CD14-positive monocyte (primary cell): ENCODE measurements around the gene ALPI. TPM values are rescaled to one million over a fixed set of nuclear protein-coding genes. Genes with fewer than 3 reads are reported as not detected.

Source experiments
- DNase-seq, 3 donors: peaks; one replicate each; pipeline ENCODE4 v3.0.0-alpha.2; 2011 to 2022
- H2AFZ ChIP-seq: 2 replicates; pipeline ENCODE4 v1.6.0; 2012; ENCODE audit warnings: mild to moderate bottlenecking, low read depth, low read length, inconsistent platforms; ENCODE audit not compliant: insufficient read depth, poor library complexity, severe bottlenecking
- H3K27ac ChIP-seq, 2 donors: 1 replicate in 1 of 2; 2 replicates in 1 of 2; pipeline ENCODE4 v1.5.1; 2012 to 2013; ENCODE audit warnings: low read length in 2 of 2, control low read depth in 1 of 2, inconsistent platforms in 1 of 2, low read depth in 1 of 2, mild to moderate bottlenecking in 1 of 2
- H3K27me3 ChIP-seq, 2 donors: one replicate each; pipeline versions ENCODE4 v1.6.0 to v1.6.1; 2011 to 2013; ENCODE audit warnings: low read length in 2 of 2; ENCODE audit not compliant: control insufficient read depth in 2 of 2, insufficient read depth in 2 of 2
- H3K36me3 ChIP-seq, 2 donors: replicated peaks in 1 of 2; 1 replicate in 1 of 2; 2 replicates in 1 of 2; pipeline versions ENCODE4 v1.5.1 to v1.6.1; 2012 to 2013; ENCODE audit warnings: low read length in 2 of 2, control low read depth in 1 of 2, inconsistent platforms in 1 of 2, mild to moderate bottlenecking in 1 of 2; ENCODE audit not compliant: insufficient read depth in 2 of 2, control insufficient read depth in 1 of 2
- H3K4me1 ChIP-seq, 2 donors: 1 replicate in 1 of 2; 2 replicates in 1 of 2; pipeline versions ENCODE4 v1.5.1 to v1.6.1; 2012 to 2013; ENCODE audit warnings: low read length in 2 of 2, control low read depth in 1 of 2, inconsistent platforms in 1 of 2, mild to moderate bottlenecking in 1 of 2, moderate library complexity in 1 of 2; ENCODE audit not compliant: insufficient read depth in 2 of 2, control insufficient read depth in 1 of 2
- H3K4me2 ChIP-seq: replicated peaks from 2 replicates; pipeline ENCODE3; 2012; ENCODE audit warnings: low read length, moderate library complexity, mild to moderate bottlenecking; ENCODE audit not compliant: poor library complexity, severe bottlenecking; ENCODE audit errors: extremely low read depth
- H3K4me3 ChIP-seq, 3 experiments: fragments of 200-600 bp in 1 of 3; sonication (generic) in 1 of 3; replicated peaks in 1 of 3; 1 replicate in 2 of 3; 2 replicates in 1 of 3; pipeline ENCODE4 v1.5.1; 2011 to 2013; ENCODE audit warnings: low read length in 3 of 3, mild to moderate bottlenecking in 3 of 3, control low read depth in 2 of 3, low read depth in 2 of 3, inconsistent platforms in 1 of 3, moderate library complexity in 1 of 3
- H3K79me2 ChIP-seq: 2 replicates; pipeline ENCODE4 v1.6.0; 2012; ENCODE audit warnings: mild to moderate bottlenecking, control low read depth, inconsistent platforms, low read length, moderate library complexity; ENCODE audit not compliant: insufficient read depth
- H3K9ac ChIP-seq: 2 replicates; pipeline ENCODE4 v1.6.0; 2017; ENCODE audit warnings: low read length, mild to moderate bottlenecking; ENCODE audit not compliant: insufficient read depth, poor library complexity, severe bottlenecking
- H3K9me3 ChIP-seq, 2 donors: replicated peaks in 1 of 2; 1 replicate in 1 of 2; 2 replicates in 1 of 2; pipeline versions ENCODE4 v1.5.1 to v1.6.1; 2012 to 2013; ENCODE audit warnings: low read length in 2 of 2, control low read depth in 1 of 2; ENCODE audit not compliant: control insufficient read depth in 1 of 2, insufficient read depth in 1 of 2
- H4K20me1 ChIP-seq: 2 replicates; pipeline ENCODE4 v1.6.0; 2012; ENCODE audit warnings: mild to moderate bottlenecking, low read length, control low read depth, moderate library complexity; ENCODE audit not compliant: insufficient read depth
- H3K27ac Mint-ChIP-seq, 7 donors: one replicate each; pipeline ENCODE4 v1.8.0; 2020; ENCODE audit warnings: mild to moderate bottlenecking in 7 of 7, mixed read lengths in 7 of 7, moderate library complexity in 6 of 7, inconsistent platforms in 2 of 7
- H3K27me3 Mint-ChIP-seq, 3 donors: one replicate each; pipeline ENCODE4 v1.8.0; 2021 to 2022; ENCODE audit warnings: low read depth in 3 of 3, mild to moderate bottlenecking in 3 of 3, mixed read lengths in 3 of 3, moderate library complexity in 3 of 3, inconsistent platforms in 1 of 3
- H3K36me3 Mint-ChIP-seq, 2 donors: one replicate each; pipeline ENCODE4 v1.8.0; 2020; ENCODE audit warnings: mixed read lengths in 2 of 2, inconsistent platforms in 1 of 2, mild to moderate bottlenecking in 1 of 2
- H3K4me1 Mint-ChIP-seq: one replicate; pipeline ENCODE4 v1.8.0; 2020; ENCODE audit warnings: mild to moderate bottlenecking, mixed read lengths
- H3K4me3 Mint-ChIP-seq, 2 donors: one replicate each; pipeline ENCODE4 v1.8.0; 2020; ENCODE audit warnings: mild to moderate bottlenecking in 2 of 2, mixed read lengths in 2 of 2, moderate library complexity in 1 of 2
- H3K9me3 Mint-ChIP-seq, 7 donors: one replicate each; pipeline ENCODE4 v1.8.0; 2020 to 2022; ENCODE audit warnings: mixed read lengths in 7 of 7, mild to moderate bottlenecking in 6 of 7, moderate library complexity in 6 of 7, inconsistent platforms in 2 of 7
- CTCF ChIP-seq: fragments of 200-600 bp; IDR thresholded peaks from one replicate; pipeline ENCODE4 v1.8.0; 2022; ENCODE audit warnings: antibody characterized with exemption, mild to moderate bottlenecking
- WGBS: methylation state at CpG from one replicate; pipeline ENCODE4 v1.1.5; 2013; ENCODE audit warnings: missing lambda C conversion rate; ENCODE audit not compliant: insufficient coverage; 5-methylcytosine and 5-hydroxymethylcytosine counted together
- intact Hi-C, 2 donors: fragments of 100-400 bp; cut with micrococcal nuclease; formaldehyde crosslinking; loops; one replicate each; pipeline versions ENCODE4 v1.15.0 to v1.15.1; 2023
- polyA plus RNA-seq, 3 donors: library from polyadenylated mRNA; depleted of rRNA in 1 of 3; unstranded in 2 of 3; stranded (reverse) in 1 of 3; fragments of 300-500 nt in 2 of 3; fragments of >200 nt in 1 of 3; fragmentation: Illumina TruSeq in 2 of 3; gene quantifications; 1 replicate in 2 of 3; 2 replicates in 1 of 3; pipeline ENCODE4 v1.2.3, GENCODE V29; 2012 to 2021

Gene ALPI
- polyA plus RNA-seq, 3 donors, result not detected

GRCh38 chr2:232457121-232458011 lies 1.4 kb downstream of the ALPI start:
- H4K20me1 ChIP-seq, result no peaks in the 10 kb centered on the region
- no peak overlapping the region for H3K9ac ChIP-seq
- H3K4me1 Mint-ChIP-seq, result no peaks in the 10 kb centered on the region
- H3K27me3 Mint-ChIP-seq, result peaks cover 21 to 37% (median 23%) of the 10 kb centered on the region in 3 donors
- intact Hi-C loops, result no loop called here
- H3K36me3 ChIP-seq, result no peaks in the 10 kb centered on the region
- H3K4me3 ChIP-seq, result no peak overlapping the region
- no peaks in the 10 kb centered on the region for H3K79me2 ChIP-seq
- H2AFZ ChIP-seq, result no peak overlapping the region
- DNase-seq, result no peak
- no peak overlapping the region for H3K27ac Mint-ChIP-seq
- H3K9me3 Mint-ChIP-seq, result peaks cover 0 to 5% (median 0%) of the 10 kb centered on the region in 7 donors
- no peak for TF ChIP-seq CTCF
- WGBS, result 90% methylated on average over 14 of the region's 21 CpGs
- H3K36me3 Mint-ChIP-seq, result no peaks in the 10 kb centered on the region
- peaks cover 0 to 9% of the 10 kb centered on the region in 2 donors for H3K27me3 ChIP-seq
- H3K9me3 ChIP-seq, result no peaks in the 10 kb centered on the region
- H3K4me2 ChIP-seq, result no peak overlapping the region
- H3K4me1 ChIP-seq, result no peaks in the 10 kb centered on the region
- H3K4me3 Mint-ChIP-seq, result no peak overlapping the region
- no peak overlapping the region for H3K27ac ChIP-seq

- intact Hi-C loops, result no loop called here
Measured at GRCh38 chr2:232458051-232458660, 2.2 kb downstream of the ALPI start.

More at GRCh38 chr2:232458051-232458660, 2.2 kb downstream of the ALPI start:
- no peak overlapping the region for H3K9ac ChIP-seq
- TF ChIP-seq CTCF, result no peak
- no peak overlapping the region for H3K4me3 Mint-ChIP-seq
- no peak overlapping the region for H2AFZ ChIP-seq
- H3K4me1 Mint-ChIP-seq, result no peaks in the 10 kb centered on the region
- 89% methylated on average over 16 of the region's 25 CpGs for WGBS
- no peak overlapping the region for H3K27ac ChIP-seq
- no peak overlapping the region for H3K4me2 ChIP-seq
- H3K27ac Mint-ChIP-seq, result no peak overlapping the region
- no peak for DNase-seq
- no peaks in the 10 kb centered on the region for H3K36me3 ChIP-seq
- H3K27me3 Mint-ChIP-seq, result peaks cover 19 to 40% (median 23%) of the 10 kb centered on the region in 3 donors
- H3K79me2 ChIP-seq, result no peaks in the 10 kb centered on the region
- no peaks in the 10 kb centered on the region for H3K4me1 ChIP-seq
- no peaks in the 10 kb centered on the region for H3K9me3 ChIP-seq
- peaks cover 0 to 5% (median 0%) of the 10 kb centered on the region in 7 donors for H3K9me3 Mint-ChIP-seq
- no peak overlapping the region for H3K4me3 ChIP-seq
- H3K27me3 ChIP-seq, result peaks cover 0 to 9% of the 10 kb centered on the region in 2 donors
- no peaks in the 10 kb centered on the region for H3K36me3 Mint-ChIP-seq
- H4K20me1 ChIP-seq, result no peaks in the 10 kb centered on the region
